WTC11 (cell line): Measurements from ENCODE around the gene NOP16. TPM values are rescaled to one million over a fixed set of nuclear protein-coding genes. Genes with fewer than 3 reads are reported as not detected.

Experiments
- ATAC-seq: fragments of 200-7000 bp; cut with Tn5 transposase; 2 replicates; pipeline ENCODE4 v1.10.0; 2021; ENCODE audit warnings: mild to moderate bottlenecking, moderate library complexity
- CTCF ChIA-PET: fragments of 300-600 bp; sonication (Branson Sonifier 250); formaldehyde crosslinking; loops from one replicate; lab custom pipeline; 2021; ENCODE audit warnings: antibody characterized with exemption; lab: Charles Lee
- POLR2A ChIA-PET: fragments of 350-600 bp; sonication (Branson Sonifier 250); formaldehyde crosslinking; loops from one replicate; lab custom pipeline; 2021; ENCODE audit warnings: antibody characterized with exemption; lab: Charles Lee
- DNase-seq: peaks from one replicate; pipeline ENCODE4 v3.0.0; 2021; ENCODE audit warnings: low spot score
- H3K27ac Mint-ChIP-seq: 2 replicates; pipeline ENCODE4 v1.8.0; 2021; ENCODE audit warnings: mixed read lengths
- H3K27me3 Mint-ChIP-seq: 2 replicates; pipeline ENCODE4 v1.8.0; 2021; ENCODE audit warnings: low read depth, mild to moderate bottlenecking, moderate library complexity, mixed read lengths
- H3K36me3 Mint-ChIP-seq: 2 replicates; pipeline ENCODE4 v1.8.0; 2021; ENCODE audit warnings: mixed read lengths
- H3K4me1 Mint-ChIP-seq: 2 replicates; pipeline ENCODE4 v1.8.0; 2022; ENCODE audit warnings: mixed read lengths
- H3K4me3 Mint-ChIP-seq: 2 replicates; pipeline ENCODE4 v1.8.0; 2021; ENCODE audit warnings: mild to moderate bottlenecking, moderate library complexity, mixed read lengths
- H3K9me3 Mint-ChIP-seq: 2 replicates; pipeline ENCODE4 v1.8.0; 2021; ENCODE audit warnings: mixed read lengths
- CBFB ChIP-seq: sonication (generic); formaldehyde crosslinking; IDR thresholded peaks from 2 replicates; pipeline ENCODE4 v1.8.1; 2022; ENCODE audit warnings: mild to moderate bottlenecking, low read depth, missing genetic modification reagents
- HMGA2 ChIP-seq: fragments of 250-450 bp; sonication (Bioruptor Pico); IDR thresholded peaks from 2 replicates; pipeline ENCODE4 v1.4.0; 2021; ENCODE audit warnings: mild to moderate bottlenecking, moderate library complexity
- JAZF1 ChIP-seq: fragments of 250-450 bp; sonication (Bioruptor Pico); IDR thresholded peaks from 2 replicates; pipeline ENCODE4 v1.9.0; 2021; ENCODE audit warnings: moderate library complexity, mild to moderate bottlenecking, inconsistent platforms
- RORB ChIP-seq: fragments of 250-450 bp; sonication (Bioruptor Pico); IDR thresholded peaks from 2 replicates; pipeline ENCODE4 v1.9.0; 2021; ENCODE audit warnings: mild to moderate bottlenecking
- SMAD3 ChIP-seq: sonication (generic); formaldehyde crosslinking; IDR thresholded peaks from 2 replicates; pipeline ENCODE4 v1.8.0; 2022; ENCODE audit warnings: missing genetic modification reagents, mild to moderate bottlenecking, borderline replicate concordance
- total RNA-seq: library from RNA; stranded (reverse); gene quantifications from 3 replicates; pipeline ENCODE4 v1.2.3, GENCODE V29; 2021
- TF ChIP-seq, protein P1 (sequence below): sonication (generic); formaldehyde crosslinking; IDR thresholded peaks from 2 replicates; pipeline ENCODE4 v1.8.0; 2023; ENCODE audit warnings: missing genetic modification reagents
- TF ChIP-seq, protein P2 (sequence below): sonication (generic); formaldehyde crosslinking; IDR thresholded peaks from 2 replicates; pipeline ENCODE4 v1.8.0; 2022; ENCODE audit warnings: mild to moderate bottlenecking, missing genetic modification reagents
- TF ChIP-seq, protein P3 (sequence below): sonication (generic); formaldehyde crosslinking; IDR thresholded peaks from 2 replicates; pipeline ENCODE4 v1.8.0; 2022; ENCODE audit warnings: missing genetic modification reagents
- TF ChIP-seq, protein P4 (sequence below): sonication (generic); formaldehyde crosslinking; IDR thresholded peaks from 2 replicates; pipeline ENCODE4 v1.8.0; 2023; ENCODE audit warnings: missing genetic modification reagents, mild to moderate bottlenecking, borderline replicate concordance
- TF ChIP-seq, protein P5 (sequence below): sonication (generic); formaldehyde crosslinking; IDR thresholded peaks from 2 replicates; pipeline ENCODE4 v1.8.0; 2023; ENCODE audit warnings: mild to moderate bottlenecking, missing genetic modification reagents
- TF ChIP-seq, protein P6 (sequence below): sonication (generic); formaldehyde crosslinking; IDR thresholded peaks from 2 replicates; pipeline ENCODE4 v1.8.1; 2023; ENCODE audit warnings: mild to moderate bottlenecking, missing genetic modification reagents, borderline replicate concordance
- TF ChIP-seq, protein P7 (sequence below): sonication (generic); formaldehyde crosslinking; IDR thresholded peaks from 2 replicates; pipeline ENCODE4 v1.8.1; 2022; ENCODE audit warnings: mild to moderate bottlenecking, moderate library complexity, missing genetic modification reagents

NOP16 gene
- total RNA-seq, 1 experiment from 2014 or later = 57.7 TPM

DNA sequence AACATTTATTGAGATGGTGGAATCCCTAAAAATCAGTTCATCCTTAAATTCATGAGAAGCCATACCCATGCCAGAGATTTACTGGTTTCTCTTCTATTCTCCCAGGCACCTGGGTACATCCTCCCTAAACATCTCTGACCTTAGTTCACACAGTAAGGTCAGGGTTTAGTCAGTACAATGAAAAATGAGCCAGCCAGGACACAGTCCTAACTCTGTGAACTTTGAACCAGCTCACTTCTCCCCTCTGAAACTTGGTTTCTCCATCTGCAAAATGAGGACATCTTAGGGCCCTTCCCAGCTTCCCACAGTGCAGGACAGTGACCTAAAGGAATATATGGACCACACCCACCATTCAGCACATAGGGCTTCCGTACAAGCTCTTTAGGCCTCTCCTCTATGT lies 1.9 kb downstream of the NOP16 start:
- Mint-ChIP-seq H3K27me3 (no peaks in the 10 kb centered on the region; the same call in 1 of the 2 replicates), H3K4me3 (peak overlapping the region; percentile 99), H3K4me1 (peaks cover 19% of the 10 kb centered on the region), H3K9me3 (no peaks in the 10 kb centered on the region), H3K36me3 (peaks cover 41% of the 10 kb centered on the region), H3K27ac (no peak overlapping the region; the same call in none of the 2 replicates)
- CTCF ChIA-PET = no interaction called here
- POLR2A ChIA-PET = no interaction called here
- no peak for DNase-seq
- TF ChIP-seq CBFB (no peak), JAZF1 (CRISPR knock-in tag) (no peak), HMGA2 (CRISPR knock-in tag) (no peak), RORB (CRISPR knock-in tag) (no peak), SMAD3 (CRISPR knock-in tag) (no peak)
- TF ChIP-seq, protein P1, sequence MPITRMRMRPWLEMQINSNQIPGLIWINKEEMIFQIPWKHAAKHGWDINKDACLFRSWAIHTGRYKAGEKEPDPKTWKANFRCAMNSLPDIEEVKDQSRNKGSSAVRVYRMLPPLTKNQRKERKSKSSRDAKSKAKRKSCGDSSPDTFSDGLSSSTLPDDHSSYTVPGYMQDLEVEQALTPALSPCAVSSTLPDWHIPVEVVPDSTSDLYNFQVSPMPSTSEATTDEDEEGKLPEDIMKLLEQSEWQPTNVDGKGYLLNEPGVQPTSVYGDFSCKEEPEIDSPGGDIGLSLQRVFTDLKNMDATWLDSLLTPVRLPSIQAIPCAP (CRISPR knock-in tag) = no peak
- TF ChIP-seq, protein P2, sequence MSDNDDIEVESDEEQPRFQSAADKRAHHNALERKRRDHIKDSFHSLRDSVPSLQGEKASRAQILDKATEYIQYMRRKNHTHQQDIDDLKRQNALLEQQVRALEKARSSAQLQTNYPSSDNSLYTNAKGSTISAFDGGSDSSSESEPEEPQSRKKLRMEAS (CRISPR knock-in tag) = no peak
- TF ChIP-seq, protein P3, sequence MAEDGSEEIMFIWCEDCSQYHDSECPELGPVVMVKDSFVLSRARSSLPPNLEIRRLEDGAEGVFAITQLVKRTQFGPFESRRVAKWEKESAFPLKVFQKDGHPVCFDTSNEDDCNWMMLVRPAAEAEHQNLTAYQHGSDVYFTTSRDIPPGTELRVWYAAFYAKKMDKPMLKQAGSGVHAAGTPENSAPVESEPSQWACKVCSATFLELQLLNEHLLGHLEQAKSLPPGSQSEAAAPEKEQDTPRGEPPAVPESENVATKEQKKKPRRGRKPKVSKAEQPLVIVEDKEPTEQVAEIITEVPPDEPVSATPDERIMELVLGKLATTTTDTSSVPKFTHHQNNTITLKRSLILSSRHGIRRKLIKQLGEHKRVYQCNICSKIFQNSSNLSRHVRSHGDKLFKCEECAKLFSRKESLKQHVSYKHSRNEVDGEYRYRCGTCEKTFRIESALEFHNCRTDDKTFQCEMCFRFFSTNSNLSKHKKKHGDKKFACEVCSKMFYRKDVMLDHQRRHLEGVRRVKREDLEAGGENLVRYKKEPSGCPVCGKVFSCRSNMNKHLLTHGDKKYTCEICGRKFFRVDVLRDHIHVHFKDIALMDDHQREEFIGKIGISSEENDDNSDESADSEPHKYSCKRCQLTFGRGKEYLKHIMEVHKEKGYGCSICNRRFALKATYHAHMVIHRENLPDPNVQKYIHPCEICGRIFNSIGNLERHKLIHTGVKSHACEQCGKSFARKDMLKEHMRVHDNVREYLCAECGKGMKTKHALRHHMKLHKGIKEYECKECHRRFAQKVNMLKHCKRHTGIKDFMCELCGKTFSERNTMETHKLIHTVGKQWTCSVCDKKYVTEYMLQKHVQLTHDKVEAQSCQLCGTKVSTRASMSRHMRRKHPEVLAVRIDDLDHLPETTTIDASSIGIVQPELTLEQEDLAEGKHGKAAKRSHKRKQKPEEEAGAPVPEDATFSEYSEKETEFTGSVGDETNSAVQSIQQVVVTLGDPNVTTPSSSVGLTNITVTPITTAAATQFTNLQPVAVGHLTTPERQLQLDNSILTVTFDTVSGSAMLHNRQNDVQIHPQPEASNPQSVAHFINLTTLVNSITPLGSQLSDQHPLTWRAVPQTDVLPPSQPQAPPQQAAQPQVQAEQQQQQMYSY (CRISPR knock-in tag) = no peak
- TF ChIP-seq, protein P4, sequence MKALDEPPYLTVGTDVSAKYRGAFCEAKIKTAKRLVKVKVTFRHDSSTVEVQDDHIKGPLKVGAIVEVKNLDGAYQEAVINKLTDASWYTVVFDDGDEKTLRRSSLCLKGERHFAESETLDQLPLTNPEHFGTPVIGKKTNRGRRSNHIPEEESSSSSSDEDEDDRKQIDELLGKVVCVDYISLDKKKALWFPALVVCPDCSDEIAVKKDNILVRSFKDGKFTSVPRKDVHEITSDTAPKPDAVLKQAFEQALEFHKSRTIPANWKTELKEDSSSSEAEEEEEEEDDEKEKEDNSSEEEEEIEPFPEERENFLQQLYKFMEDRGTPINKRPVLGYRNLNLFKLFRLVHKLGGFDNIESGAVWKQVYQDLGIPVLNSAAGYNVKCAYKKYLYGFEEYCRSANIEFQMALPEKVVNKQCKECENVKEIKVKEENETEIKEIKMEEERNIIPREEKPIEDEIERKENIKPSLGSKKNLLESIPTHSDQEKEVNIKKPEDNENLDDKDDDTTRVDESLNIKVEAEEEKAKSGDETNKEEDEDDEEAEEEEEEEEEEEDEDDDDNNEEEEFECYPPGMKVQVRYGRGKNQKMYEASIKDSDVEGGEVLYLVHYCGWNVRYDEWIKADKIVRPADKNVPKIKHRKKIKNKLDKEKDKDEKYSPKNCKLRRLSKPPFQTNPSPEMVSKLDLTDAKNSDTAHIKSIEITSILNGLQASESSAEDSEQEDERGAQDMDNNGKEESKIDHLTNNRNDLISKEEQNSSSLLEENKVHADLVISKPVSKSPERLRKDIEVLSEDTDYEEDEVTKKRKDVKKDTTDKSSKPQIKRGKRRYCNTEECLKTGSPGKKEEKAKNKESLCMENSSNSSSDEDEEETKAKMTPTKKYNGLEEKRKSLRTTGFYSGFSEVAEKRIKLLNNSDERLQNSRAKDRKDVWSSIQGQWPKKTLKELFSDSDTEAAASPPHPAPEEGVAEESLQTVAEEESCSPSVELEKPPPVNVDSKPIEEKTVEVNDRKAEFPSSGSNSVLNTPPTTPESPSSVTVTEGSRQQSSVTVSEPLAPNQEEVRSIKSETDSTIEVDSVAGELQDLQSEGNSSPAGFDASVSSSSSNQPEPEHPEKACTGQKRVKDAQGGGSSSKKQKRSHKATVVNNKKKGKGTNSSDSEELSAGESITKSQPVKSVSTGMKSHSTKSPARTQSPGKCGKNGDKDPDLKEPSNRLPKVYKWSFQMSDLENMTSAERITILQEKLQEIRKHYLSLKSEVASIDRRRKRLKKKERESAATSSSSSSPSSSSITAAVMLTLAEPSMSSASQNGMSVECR (CRISPR knock-in tag) = no peak
- TF ChIP-seq, protein P5, sequence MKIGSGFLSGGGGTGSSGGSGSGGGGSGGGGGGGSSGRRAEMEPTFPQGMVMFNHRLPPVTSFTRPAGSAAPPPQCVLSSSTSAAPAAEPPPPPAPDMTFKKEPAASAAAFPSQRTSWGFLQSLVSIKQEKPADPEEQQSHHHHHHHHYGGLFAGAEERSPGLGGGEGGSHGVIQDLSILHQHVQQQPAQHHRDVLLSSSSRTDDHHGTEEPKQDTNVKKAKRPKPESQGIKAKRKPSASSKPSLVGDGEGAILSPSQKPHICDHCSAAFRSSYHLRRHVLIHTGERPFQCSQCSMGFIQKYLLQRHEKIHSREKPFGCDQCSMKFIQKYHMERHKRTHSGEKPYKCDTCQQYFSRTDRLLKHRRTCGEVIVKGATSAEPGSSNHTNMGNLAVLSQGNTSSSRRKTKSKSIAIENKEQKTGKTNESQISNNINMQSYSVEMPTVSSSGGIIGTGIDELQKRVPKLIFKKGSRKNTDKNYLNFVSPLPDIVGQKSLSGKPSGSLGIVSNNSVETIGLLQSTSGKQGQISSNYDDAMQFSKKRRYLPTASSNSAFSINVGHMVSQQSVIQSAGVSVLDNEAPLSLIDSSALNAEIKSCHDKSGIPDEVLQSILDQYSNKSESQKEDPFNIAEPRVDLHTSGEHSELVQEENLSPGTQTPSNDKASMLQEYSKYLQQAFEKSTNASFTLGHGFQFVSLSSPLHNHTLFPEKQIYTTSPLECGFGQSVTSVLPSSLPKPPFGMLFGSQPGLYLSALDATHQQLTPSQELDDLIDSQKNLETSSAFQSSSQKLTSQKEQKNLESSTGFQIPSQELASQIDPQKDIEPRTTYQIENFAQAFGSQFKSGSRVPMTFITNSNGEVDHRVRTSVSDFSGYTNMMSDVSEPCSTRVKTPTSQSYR (CRISPR knock-in tag) = no peak
- TF ChIP-seq, protein P6, sequence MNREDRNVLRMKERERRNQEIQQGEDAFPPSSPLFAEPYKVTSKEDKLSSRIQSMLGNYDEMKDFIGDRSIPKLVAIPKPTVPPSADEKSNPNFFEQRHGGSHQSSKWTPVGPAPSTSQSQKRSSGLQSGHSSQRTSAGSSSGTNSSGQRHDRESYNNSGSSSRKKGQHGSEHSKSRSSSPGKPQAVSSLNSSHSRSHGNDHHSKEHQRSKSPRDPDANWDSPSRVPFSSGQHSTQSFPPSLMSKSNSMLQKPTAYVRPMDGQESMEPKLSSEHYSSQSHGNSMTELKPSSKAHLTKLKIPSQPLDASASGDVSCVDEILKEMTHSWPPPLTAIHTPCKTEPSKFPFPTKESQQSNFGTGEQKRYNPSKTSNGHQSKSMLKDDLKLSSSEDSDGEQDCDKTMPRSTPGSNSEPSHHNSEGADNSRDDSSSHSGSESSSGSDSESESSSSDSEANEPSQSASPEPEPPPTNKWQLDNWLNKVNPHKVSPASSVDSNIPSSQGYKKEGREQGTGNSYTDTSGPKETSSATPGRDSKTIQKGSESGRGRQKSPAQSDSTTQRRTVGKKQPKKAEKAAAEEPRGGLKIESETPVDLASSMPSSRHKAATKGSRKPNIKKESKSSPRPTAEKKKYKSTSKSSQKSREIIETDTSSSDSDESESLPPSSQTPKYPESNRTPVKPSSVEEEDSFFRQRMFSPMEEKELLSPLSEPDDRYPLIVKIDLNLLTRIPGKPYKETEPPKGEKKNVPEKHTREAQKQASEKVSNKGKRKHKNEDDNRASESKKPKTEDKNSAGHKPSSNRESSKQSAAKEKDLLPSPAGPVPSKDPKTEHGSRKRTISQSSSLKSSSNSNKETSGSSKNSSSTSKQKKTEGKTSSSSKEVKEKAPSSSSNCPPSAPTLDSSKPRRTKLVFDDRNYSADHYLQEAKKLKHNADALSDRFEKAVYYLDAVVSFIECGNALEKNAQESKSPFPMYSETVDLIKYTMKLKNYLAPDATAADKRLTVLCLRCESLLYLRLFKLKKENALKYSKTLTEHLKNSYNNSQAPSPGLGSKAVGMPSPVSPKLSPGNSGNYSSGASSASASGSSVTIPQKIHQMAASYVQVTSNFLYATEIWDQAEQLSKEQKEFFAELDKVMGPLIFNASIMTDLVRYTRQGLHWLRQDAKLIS (CRISPR knock-in tag) = no peak
- TF ChIP-seq, protein P7, sequence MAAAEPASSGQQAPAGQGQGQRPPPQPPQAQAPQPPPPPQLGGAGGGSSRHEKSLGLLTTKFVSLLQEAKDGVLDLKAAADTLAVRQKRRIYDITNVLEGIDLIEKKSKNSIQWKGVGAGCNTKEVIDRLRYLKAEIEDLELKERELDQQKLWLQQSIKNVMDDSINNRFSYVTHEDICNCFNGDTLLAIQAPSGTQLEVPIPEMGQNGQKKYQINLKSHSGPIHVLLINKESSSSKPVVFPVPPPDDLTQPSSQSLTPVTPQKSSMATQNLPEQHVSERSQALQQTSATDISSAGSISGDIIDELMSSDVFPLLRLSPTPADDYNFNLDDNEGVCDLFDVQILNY (CRISPR knock-in tag) = no peak
- no peak for ATAC-seq
